ENCODE data around the gene ABHD17C.

DNA sequence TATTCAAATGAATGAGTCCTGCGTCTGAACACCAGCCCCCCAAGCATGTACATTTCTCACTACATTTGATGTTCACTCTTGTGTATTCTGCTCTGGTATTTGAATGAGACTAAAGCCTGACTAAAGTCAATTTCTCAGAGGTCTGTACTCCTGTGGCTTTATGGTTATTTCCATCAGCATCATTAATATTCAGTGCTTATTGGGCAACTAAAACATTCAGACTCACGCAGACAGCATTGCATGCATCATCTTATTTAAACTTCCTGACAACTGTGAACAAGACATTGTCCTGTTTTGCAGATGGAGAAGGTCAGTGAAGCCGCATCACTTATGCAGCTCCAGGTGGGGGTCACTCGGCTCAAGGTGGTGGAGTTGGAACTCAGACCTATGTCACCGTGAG, 95.1 kb downstream of the ABHD17C start:
- TF ChIP-seq EZH2 (IDR thresholded peaks at IDR 0.05; ENCODE audit: low read length, unreplicated experiment) (no peak), EZH2phosphoT487 (IDR thresholded peaks at IDR 0.05; ENCODE audit: borderline replicate concordance, low read length) (no peak)
- TF ChIP-seq, protein P1, sequence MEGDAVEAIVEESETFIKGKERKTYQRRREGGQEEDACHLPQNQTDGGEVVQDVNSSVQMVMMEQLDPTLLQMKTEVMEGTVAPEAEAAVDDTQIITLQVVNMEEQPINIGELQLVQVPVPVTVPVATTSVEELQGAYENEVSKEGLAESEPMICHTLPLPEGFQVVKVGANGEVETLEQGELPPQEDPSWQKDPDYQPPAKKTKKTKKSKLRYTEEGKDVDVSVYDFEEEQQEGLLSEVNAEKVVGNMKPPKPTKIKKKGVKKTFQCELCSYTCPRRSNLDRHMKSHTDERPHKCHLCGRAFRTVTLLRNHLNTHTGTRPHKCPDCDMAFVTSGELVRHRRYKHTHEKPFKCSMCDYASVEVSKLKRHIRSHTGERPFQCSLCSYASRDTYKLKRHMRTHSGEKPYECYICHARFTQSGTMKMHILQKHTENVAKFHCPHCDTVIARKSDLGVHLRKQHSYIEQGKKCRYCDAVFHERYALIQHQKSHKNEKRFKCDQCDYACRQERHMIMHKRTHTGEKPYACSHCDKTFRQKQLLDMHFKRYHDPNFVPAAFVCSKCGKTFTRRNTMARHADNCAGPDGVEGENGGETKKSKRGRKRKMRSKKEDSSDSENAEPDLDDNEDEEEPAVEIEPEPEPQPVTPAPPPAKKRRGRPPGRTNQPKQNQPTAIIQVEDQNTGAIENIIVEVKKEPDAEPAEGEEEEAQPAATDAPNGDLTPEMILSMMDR (conservative IDR thresholded peaks at IDR 0.05; ENCODE audit: low read depth, low read length): no peak

Measured in PC-3 (cell line).